HG03469 (cell line): Measurements from ENCODE around the gene DUSP10.
A peak's percentile ranks its signal among the peaks of the same experiment; 100 is the strongest.

Source experiments
- ATAC-seq: cut with Tn5 transposase; IDR thresholded peaks from one replicate; pipeline ENCODE4 v1.9.1; 2021; ENCODE audit warnings: mild to moderate bottlenecking, moderate library complexity, moderate number of reproducible peaks; ENCODE audit not compliant: unreplicated experiment

DUSP10 gene

DNA sequence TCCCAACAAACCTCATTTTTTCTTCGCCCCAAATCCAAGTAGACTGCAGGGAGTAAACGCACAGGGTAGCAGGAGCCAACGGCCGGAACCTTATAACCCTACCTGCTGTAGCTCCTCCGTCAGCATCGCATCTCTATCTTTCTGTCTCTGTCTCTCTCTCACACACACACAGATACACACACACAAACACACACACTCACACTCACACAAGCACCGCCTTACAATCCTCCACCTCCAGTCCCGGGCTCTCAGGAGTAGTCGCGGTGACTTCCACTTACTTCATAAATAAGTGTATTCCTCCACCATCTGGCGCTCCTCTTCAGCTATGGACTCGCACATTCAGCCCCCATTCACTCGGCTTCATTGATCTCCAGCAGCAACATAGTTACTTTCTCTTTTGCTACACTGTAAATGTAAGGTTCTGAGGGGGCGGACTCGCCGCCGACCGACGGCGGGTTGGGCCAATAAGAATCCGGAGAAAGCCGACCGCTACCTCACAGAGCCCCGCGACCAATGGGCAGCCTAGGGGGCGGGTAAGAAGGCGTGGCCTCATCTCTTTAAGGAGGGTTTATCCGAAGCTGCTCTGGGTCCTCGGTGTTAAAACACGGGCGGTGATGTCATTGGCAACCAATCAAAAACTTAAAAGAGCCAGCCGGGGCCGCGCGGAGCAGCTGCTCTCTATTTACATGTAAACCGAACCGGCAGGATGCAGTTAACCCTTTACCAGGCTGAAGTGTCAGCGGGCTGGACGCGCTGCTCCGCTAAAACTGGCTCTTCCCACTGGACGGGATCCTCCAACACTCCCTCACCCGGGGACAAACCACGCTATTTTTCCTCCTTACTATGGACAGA is at the start of gene DUSP10:
DUSP10 (minus strand) TSS at position 387 of the 852 bp plus-strand sequence. CDS start 2,345 bp downstream, outside the sequence.
- peak; percentile 80 for ATAC-seq

DNA sequence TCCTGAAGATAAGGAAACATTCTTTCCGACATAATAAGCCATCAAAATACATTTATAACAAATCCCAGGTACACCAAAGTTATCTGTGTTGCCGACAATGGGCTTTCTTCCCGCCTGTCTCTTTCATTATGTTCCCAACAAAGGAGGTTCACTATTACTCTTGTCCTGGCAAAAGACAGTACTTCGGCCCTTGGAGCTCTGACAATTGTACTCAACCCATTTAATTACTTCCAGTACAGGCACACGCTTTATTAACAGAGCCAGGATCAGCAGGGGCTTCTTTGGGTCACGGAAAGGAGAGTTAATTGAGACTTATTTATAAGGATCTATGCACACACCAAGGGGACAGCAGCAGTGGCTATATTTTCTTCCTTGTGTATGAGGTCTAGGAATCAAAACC is 46.6 kb upstream of the DUSP10 start:
- ATAC-seq: no peak

DNA sequence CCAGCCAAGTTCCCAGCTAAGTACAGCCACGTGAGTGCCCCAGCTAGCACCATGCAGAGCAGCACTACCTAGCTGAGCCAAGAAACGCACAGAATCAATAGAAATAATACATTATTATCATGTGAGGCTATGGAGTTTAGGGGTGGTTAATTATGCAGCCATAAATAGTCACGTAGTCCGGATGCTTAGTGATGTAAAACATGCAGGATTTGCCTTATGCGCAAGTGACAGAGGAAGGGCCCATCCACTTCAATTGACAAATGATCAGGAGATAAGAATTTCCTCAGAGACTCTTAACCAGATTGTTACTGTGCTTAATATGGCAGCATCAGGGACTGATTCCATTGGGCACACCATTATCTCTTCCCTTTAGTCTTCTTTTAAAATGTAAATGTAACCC is 44.8 kb upstream of the DUSP10 start:
- ATAC-seq: no peak

DNA sequence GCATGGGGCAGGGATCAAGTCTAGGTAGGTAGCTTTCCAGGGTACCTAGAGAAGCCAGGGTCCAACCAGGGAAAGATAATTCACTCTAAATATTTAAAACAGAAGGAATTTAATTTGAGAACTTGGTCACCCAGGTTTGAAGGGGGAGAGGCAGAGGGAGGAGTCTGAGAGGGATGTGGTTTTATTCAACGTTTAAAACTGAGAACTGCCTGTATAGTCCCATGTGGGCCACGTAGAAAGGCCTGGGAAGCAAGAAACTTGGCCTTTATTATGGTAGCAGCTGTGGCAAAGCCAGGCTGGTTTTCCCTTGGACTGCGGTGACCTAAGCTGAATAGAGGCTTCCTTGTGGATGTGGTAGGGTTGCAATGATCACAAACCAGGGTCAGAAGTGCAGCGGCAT is 42.0 kb upstream of the DUSP10 start:
- ATAC-seq: no peak

DNA sequence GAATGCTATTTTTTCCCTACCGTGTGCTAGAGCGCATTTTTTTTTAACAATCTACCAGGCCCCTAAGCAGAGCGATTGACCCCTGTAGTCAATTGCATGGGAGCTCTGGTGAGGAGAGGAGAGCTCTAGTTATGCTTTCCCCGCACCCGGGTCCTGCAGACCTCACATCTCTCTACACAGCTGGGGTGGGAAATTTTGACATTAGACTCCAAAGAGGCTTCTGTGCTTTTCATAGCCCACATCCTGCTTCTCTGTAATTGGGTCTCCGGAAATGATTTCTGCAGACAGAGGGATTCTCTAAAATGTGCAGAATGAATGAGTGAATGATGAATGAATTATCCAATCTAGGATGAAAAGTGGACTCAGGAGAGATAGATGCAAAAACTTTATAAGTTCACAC is 41.5 kb upstream of the DUSP10 start:
- no peak for ATAC-seq

DNA sequence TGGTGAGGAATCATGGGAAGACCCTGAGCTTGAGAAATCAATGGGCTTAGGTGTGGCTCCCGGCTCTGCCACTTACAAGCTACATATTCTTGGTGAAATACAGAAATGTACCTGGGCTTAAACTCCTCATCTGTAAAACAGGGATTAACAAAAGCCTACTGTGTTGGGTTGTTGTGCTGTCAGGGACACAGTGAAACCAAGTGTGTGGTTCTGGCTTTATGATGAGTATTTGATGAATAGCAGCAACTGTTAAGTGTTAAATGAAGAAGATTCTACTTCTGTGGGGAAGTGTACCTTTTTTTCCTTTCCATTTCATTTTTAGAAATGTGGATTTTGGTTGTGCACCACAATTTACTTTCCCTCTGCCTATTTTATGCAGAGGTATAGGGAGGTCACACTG is 41.1 kb upstream of the DUSP10 start:
- ATAC-seq: no peak

DNA sequence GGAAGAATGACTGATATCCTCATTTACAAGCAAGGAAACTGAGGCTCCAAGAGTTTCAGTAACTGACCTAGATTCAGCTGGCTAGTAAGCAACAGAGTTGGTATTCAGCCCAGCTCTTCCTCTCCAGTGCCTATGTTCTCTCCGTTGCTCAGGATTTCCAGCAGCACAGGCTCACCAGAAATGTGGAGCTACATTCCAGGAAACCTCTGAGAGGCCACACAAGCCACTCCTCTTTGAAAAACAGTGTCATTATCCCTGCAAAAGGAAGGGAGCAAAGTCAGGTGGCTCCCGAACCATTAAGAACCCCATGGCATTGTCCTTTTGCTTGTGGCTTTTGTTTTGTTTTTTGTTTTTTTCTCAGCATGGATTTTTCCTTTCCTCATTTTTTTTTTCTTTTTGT is 40.6 kb upstream of the DUSP10 start:
- no peak for ATAC-seq

DNA sequence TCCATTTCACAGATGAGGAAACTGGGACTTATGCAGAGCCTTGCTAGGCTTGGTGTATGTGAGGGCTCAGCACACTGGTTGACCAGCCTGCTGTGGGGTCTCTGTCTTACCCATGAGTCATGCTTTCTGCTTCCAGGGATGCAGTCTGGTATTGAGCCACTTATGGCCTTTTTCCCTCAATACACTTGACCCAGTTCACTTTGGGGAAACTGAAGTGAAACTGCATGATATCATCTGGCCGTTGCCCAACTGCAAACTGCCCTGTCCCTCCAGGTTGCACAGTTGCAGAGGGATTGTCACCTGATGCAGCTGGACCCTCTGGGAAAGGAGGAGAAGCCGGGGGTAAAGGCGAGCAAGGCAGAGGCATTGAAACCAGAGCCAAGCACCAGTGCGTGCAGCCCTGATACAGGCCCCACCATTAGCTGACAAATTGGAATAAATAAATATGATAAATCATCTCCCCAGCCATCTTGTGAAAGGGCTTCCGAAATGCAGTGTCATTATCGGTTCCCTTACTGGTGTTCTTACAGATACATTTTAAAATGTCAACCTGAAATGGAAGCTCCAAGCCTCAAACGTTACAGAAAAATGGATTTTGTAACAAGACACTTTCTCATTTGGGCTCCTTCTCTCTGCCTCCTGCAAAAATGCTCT is 39.3 kb upstream of the DUSP10 start:
- ATAC-seq: no peak

DNA sequence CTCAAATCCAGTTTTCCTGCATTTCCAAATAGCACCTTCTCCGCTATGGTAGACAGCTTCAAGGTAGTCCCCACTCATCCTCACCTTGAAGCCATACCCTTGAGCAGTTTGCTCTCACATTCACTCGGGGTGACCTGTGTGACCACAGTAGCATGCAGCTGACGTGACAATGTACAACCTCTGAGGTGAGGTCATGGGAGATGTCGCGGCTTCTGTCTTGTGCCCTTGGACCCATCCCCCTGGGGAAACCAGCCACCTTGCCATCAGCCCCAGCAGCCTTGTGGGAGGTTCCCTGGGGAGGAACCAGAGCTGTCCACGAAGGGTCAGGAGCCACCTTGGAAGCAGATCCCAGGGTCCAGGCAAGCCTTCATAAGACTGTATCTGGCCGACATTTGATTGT is 38.3 kb upstream of the DUSP10 start:
- no peak for ATAC-seq

DNA sequence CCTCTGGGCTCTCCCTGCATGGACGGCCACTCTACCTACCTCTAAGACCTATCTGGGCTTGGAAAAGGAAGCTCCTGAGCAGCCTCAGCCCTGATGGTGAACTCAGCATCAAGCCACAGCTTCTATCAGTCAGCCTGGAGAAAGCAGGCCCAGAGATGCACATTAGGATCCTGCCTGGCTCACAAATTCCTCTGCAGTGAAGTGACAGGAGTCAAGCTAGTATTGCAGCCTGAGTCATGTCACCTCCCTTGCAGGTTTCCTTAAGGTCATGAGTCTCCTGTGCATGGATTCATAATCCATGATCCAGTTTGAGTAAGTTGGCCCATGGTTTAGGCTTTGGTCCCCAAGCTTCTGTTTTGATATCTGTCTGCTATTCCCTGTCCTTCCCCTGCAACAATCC is 37.9 kb upstream of the DUSP10 start:
- no peak for ATAC-seq

DNA sequence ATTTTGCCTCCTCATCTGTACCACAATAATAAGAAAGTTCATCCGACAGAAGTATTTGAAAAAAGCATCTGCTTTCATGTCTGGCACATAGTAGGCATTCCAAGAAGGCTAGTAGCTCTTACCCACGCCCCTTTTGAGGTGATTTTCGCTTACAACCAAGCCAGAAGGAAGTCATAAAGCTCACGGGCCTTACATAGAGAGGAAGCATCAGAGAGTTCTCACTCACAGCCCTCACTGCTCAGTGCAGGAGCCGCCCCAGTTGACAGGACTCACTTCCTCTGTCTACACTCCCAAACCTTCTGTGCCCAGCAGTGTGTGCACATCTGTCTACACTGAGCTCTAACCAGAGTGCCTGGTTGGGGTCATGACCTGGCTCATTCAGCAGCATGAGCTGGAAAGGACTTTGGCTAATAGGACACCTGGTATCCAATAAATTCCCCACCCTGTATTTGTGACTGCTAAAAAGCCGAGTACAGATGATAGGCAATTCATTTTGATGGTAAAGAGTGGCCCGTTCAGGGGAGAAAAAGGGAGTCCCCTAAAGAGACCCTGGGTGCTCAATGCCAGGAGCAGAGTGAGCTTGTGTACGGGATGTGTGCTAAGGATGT is 36.8 kb upstream of the DUSP10 start:
- ATAC-seq: peak; percentile 23

DNA sequence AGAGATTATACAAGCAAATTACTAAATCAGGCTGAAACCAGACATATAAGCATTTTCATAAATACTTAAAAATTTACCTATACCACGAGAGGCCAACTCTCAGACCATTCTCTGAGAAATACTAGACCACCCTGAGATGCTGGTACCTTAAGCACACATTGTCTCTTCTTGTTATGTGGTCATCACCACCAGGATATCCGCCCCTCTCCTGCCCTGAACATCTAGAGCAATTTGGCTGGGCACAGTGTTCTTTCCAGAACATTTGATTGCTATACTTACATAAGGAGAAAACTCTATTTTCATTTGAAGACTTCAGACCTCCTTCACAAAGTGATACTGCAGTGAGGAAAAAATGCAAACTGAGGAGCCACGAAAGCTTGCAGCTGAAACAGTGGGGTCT is 36.2 kb upstream of the DUSP10 start:
- no peak for ATAC-seq

DNA sequence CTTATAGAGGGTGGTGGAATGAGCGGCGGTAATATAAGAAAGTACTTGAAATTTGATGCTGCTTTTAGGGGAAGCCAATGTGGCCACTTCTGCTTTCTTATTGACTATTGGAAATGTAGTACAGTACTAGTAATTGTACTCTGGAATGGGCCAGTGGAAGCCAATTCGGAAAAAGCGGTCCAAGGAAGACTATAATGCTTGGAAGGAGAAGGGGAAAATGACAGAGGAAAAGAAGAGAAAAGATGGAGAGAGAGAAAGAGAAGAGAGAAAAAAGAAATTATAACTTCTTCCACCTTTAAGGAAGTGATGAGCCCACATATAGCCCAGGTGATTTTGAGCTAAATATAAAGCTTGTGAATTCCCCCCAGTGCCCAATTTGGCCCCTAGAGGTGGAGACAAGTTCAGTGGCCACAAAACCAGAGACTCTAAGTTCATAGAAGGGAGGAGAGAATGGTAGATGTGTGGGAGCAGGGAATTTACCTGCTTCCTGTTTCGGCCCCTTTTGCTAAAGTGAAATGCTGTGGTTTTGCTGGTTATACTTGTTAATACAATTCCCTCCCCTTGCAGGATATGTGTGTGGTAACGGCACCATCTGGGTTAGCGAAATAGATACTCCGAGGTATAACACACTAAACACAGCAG is 35.7 kb upstream of the DUSP10 start:
- ATAC-seq: peak; percentile 42

DNA sequence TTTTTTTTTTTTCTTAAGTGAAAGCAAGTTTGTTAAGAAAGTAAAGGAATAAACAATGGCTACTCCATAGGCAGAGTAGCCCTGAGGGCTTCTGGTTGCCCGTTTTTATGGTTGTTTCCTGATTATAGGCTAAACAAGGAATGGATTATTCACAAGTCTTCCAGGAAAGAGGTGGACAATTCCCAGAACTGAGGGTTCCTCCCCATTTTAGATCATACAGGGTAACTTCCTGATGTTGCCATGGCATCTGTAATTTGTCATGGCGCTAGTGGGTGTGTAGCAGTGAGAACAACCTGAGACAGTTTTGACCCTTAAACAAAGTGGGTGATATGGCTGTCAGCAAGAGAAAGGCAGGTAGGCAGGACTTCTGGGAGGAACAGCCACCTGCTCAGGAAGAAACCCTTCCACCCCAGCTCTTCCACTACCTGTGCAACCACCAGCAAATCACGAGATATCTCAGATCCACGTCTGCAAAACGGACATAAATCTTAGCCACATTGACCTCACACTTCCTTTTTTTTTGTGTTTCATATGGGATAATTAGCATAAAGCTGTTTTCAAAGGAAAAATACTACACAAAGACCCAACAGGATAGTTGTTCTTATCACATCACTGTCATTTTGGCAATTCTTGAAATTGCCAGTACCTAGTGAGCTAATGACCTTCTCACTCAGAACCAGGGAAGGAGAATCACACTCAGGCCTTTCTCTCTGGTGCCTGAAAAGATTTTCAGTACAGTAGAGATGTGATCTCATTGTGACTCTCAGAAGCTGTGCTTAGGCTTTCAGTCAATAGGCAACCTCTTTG is 34.8 kb upstream of the DUSP10 start:
- ATAC-seq: peak; percentile 22

DNA sequence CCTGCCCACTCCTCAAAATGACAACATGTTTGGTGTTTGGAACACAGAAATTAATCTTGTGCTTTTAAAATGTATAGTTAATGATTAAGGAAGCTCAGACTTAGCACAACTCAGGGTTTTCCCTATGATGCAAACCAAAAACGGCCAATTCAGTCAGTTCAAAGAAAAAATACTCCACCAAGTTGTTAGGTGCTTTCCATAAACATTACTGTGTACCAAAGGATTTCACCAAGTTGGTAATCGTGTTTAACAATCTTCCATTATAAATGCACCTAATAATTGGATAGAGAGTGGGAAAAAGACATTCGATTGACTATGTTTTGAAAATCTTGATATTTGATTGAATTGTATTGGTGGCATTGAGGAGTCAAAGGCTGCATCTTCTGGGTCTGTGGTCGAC is 33.3 kb upstream of the DUSP10 start:
- no peak for ATAC-seq

DNA sequence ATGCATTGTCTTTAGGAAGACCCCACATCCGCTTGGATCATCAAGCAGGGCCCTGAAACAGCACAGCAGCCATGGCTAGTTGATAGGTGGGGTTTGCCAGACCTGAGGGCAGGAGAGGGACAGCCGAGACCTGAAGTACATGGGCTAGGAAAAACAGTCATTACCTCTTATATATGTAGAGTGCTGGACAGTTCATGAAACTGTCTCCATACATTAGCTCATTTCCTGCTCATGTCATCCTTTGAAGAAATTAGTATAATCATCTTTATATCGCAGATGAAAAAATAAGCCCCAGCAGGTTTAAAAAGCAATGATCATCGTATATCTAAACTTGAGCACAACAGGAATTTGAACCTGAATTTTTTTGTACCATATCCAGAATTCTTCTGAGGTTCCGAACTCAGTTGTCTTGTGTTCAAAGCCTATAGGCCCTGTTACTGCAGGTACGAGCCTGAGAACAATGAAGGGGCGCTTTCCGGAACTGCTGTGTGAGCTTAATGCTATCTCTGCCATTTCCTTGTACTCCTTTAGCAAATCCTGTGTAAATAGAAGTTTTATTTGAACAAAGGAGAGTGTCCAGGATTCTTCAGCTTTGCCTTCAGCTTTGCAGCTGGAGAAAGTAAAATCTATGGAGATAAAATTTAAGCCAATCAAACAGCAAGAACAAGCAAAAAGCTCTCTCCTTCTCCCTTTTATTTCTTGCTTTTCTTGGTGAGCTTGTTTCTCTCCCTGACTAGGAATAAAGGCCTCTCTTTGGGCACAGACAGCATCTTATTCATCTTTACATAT is 32.4 kb upstream of the DUSP10 start:
- ATAC-seq: no peak

DNA sequence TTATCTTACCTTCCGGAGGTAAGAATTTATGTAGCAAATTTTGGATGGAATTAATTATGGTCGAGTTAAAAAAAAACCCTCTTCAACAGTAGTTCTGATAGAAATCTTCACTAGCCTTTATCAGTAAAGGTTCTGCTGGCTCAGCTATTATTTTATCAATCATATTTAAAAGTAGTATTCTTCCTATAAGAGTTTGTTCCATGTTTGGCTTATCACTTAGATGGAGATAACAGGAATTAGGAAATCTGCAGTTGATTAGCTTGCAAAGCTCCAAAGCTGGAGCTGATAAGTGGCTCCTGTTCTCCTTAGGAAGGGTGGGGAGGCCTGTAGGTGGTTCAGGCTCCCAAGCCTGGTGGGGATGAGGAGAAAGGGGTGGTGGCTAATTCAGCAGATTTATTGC is 31.5 kb upstream of the DUSP10 start:
- ATAC-seq: no peak

DNA sequence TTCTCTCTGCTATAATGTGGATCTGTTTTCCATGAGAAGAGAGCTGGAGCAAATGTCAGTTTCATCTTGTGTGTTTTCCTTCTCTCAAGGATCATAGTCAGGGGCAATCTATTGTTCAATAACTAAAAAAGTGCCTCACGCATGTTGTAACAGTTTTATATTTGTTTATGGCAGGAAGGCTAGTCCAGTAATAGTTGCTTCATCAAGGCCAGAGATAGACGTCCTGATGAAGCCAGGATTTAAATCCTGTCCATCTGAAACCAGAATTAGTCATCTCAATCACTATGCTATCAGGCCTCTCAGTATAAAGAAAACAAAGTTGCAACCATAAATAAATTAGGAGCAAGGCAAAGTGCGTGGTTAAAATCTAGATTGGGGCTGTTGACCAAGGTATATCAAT is 30.2 kb upstream of the DUSP10 start:
- ATAC-seq: no peak

DNA sequence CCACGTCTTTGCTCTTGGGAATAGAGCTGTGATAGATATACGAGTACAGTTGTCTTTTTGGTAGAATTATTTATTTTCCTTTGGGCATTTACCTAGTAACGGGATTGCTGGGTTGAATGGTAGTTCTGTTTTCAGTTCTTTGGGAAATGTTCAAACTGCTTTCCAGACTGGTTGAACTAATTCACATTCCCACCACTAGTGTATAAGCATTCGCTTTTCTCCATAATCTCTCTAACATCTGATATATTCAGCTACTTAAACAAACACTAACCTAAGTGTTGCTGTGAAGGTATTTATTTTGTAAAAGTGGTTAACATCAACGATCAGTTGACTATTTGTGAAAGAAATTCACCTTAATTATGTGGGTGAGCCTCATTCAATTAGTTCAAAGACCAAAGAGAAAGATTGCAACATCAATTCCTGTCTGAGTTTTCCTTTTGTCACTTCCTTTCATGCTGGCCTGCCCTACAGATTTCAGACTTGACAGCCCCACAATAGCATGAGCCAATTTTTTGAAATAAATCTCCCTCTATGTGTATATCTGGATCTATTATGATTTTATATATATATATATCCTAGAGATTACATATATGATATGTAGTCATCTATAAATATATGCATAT is 26.7 kb upstream of the DUSP10 start:
- no peak for ATAC-seq
